Gastroesophageal sphincter (tissue), 4 donors: ENCODE results near the gene PRND. TPM values are rescaled to one million over a fixed set of nuclear protein-coding genes. Genes with fewer than 3 reads are reported as not detected.

Source experiments
- ATAC-seq: fragments of 150-250 bp; one replicate; pipeline ENCODE4 v1.9.1; 2016; ENCODE audit warnings: mild to moderate bottlenecking, moderate library complexity
- H3K27ac ChIP-seq, 4 donors: fragments of 200-600 bp; sonication (generic) in 3 of 4; 1 replicate in 3 of 4; 2 replicates in 1 of 4; pipeline ENCODE4 v1.5.1; 2016 to 2019
- H3K27me3 ChIP-seq: fragments of 200-600 bp; sonication (generic); one replicate; pipeline ENCODE4 v1.5.1; 2019
- H3K36me3 ChIP-seq, 2 donors: fragments of 200-600 bp; sonication (generic); one replicate each; pipeline ENCODE4 v1.5.1; 2019; ENCODE audit warnings: control low read depth in 1 of 2
- H3K4me1 ChIP-seq, 3 donors: fragments of 200-600 bp; sonication (generic); 1 replicate in 2 of 3; 2 replicates in 1 of 3; pipeline ENCODE4 v1.5.1; 2016 to 2019; ENCODE audit warnings: control low read depth in 2 of 3
- H3K4me3 ChIP-seq, 2 donors: fragments of 200-600 bp; sonication (generic); one replicate each; pipeline ENCODE4 v1.5.1; 2019; ENCODE audit warnings: mild to moderate bottlenecking in 1 of 2, moderate library complexity in 1 of 2
- H3K9me3 ChIP-seq, 3 donors: fragments of 200-600 bp; sonication (generic); one replicate each; pipeline ENCODE4 v1.5.1; 2017 to 2019; ENCODE audit warnings: control low read depth in 2 of 3
- EP300 ChIP-seq: sonication (generic); formaldehyde crosslinking; IDR thresholded peaks from one replicate; pipeline ENCODE4 v1.6.1; 2017; ENCODE audit warnings: antibody characterized with exemption, mild to moderate bottlenecking
- POLR2A ChIP-seq, 2 donors: fragments of 450-650 bp; IDR thresholded peaks; one replicate each; pipeline ENCODE4 v1.6.1; 2017; ENCODE audit warnings: antibody characterized with exemption in 2 of 2, mild to moderate bottlenecking in 2 of 2, moderate library complexity in 1 of 2
- POLR2AphosphoS5 ChIP-seq: sonication (generic); formaldehyde crosslinking; IDR thresholded peaks from one replicate; pipeline ENCODE4 v1.6.1; 2017; ENCODE audit warnings: antibody characterized with exemption
- WGBS, 2 donors: methylation state at CpG; one replicate each; pipeline ENCODE4 v1.1.5; 2018; ENCODE audit warnings: low coverage in 1 of 2; 5-methylcytosine and 5-hydroxymethylcytosine counted together
- total RNA-seq, 4 donors: library from RNA; depleted of rRNA; stranded (reverse); fragments of >200 nt; gene quantifications; one replicate each; pipeline ENCODE4 v1.1.0, GENCODE V29; 2016
- TF ChIP-seq, protein P1 (sequence below), 4 experiments: fragments of 200-600 bp in 2 of 4; fragments of 450-650 bp in 2 of 4; sonication (generic) in 1 of 4; IDR thresholded peaks; one replicate each; pipeline ENCODE4 v1.5.1; 2017 to 2019; ENCODE audit warnings: antibody characterized with exemption in 4 of 4, mild to moderate bottlenecking in 2 of 4, moderate library complexity in 2 of 4

The PRND gene
- total RNA-seq, 4 donors from 2014 or later = not detected

DNA sequence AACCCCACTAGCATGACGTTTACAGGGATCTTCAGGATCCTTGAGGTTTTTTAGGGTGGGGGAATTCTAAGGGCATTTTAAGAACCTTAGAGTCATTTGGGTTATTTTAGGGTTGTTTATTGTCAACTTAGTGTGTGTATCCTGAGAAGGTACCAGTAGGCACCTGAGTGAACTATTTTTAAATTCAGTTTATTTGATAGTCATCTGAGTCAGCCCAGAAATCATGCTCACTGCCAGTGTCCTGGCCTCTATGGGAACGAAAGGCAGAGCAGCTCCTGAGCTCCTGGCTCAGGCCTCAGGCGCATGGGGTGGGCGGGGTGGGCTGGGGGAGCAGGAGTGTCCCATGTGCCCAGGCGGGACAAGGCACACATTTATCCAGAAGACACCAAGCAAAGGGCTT is 52.0 kb downstream of the PRND start:
- H3K36me3 ChIP-seq = no peaks in the 10 kb centered on the region
- no peaks in the 10 kb centered on the region for H3K9me3 ChIP-seq
- TF ChIP-seq POLR2AphosphoS5 (no peak), EP300 (no peak)
- peak overlapping the region in 1 of 4 donors; percentile 42 for H3K27ac ChIP-seq
- ATAC-seq = peak; percentile 10
- H3K27me3 ChIP-seq = no peaks in the 10 kb centered on the region
- 56 to 71% methylated on average over 3 to 4 of the region's 5 CpGs for WGBS, 2 donors
- no peak overlapping the region for H3K4me3 ChIP-seq
- peaks cover 0 to 12% (median 0%) of the 10 kb centered on the region in 3 donors for H3K4me1 ChIP-seq

DNA sequence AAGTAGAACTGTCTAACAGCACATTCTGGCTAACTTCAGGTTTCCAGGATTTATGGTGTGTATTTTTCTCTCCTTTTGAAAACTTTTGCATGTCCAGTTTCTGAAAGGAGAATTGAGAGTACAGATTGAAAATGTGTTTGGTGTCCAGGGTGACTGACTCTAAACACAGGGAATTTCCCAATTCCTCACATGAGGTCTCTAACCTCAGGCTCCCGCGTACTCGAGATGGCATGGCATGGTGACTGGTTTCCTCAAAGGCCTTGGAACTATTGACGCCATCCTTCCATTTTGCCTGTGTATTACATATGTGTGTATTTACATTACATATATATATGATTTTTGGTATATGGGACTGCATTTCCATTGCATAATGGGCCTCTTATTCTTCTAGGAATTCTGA is 52.5 kb downstream of the PRND start:
- Histone ChIP-seq H3K9me3 (no peaks in the 10 kb centered on the region), H3K36me3 (no peaks in the 10 kb centered on the region), H3K4me1 (peaks cover 0 to 14% (median 0%) of the 10 kb centered on the region in 3 donors), H3K27me3 (no peaks in the 10 kb centered on the region), H3K4me3 (no peak overlapping the region), H3K27ac (peak overlapping the region in 1 of 4 donors; percentile 42)
- TF ChIP-seq POLR2AphosphoS5 (no peak), EP300 (no peak), POLR2A (IDR thresholded peaks at IDR 0.05) (no peak)
- TF ChIP-seq, protein P1, sequence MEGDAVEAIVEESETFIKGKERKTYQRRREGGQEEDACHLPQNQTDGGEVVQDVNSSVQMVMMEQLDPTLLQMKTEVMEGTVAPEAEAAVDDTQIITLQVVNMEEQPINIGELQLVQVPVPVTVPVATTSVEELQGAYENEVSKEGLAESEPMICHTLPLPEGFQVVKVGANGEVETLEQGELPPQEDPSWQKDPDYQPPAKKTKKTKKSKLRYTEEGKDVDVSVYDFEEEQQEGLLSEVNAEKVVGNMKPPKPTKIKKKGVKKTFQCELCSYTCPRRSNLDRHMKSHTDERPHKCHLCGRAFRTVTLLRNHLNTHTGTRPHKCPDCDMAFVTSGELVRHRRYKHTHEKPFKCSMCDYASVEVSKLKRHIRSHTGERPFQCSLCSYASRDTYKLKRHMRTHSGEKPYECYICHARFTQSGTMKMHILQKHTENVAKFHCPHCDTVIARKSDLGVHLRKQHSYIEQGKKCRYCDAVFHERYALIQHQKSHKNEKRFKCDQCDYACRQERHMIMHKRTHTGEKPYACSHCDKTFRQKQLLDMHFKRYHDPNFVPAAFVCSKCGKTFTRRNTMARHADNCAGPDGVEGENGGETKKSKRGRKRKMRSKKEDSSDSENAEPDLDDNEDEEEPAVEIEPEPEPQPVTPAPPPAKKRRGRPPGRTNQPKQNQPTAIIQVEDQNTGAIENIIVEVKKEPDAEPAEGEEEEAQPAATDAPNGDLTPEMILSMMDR (IDR thresholded peaks at IDR 0.05) = no peak
- 68 to 71% methylated on average over 4 of the region's 4 CpGs for WGBS, 2 donors
- peak; percentile 22 for ATAC-seq

DNA sequence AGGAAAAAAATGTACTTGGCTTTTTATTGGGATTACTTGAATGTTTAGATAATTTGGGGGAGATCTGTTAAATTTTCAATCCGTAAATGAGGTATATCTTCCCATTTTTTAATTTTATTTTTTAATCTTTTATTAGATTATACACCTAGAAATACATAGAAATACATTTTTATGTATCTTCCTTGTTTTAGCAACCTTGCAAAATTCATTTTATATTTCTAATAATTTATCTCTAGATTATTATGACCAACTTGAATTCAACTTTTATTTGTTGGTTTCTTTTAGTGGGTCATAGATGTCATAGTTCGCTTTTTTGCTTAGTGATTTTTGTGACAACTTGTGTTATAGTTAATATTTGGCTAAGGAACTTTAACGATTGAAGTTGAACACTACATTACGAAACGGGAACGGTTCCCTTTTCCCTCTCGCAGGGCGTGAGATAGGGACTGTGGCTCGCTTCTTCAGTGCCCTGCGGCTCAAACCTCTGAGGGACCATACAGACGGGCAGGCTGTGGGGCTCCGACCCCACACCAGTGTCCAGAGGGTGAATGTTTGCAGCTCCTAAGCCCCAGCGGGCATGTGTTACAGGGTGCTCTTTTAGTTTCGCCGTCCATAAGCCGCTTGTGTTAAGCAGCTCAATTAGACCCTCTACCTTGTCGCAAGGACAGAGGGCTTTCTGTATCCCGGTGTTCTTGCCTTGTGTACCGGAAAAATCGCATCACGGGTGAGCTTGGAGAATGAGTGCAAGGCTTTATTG is 53.8 kb downstream of the PRND start:
- no peak for TF ChIP-seq POLR2AphosphoS5
- no peak for TF ChIP-seq EP300
- no peak for TF ChIP-seq POLR2A (IDR thresholded peaks at IDR 0.05)
- TF ChIP-seq, protein P1 (IDR thresholded peaks at IDR 0.05) = no peak
- WGBS, 2 donors = 69 to 79% methylated on average over 5 to 13 of the region's 21 CpGs
- Histone ChIP-seq H3K27me3 (no peaks in the 10 kb centered on the region), H3K4me1 (peaks cover 0 to 14% (median 0%) of the 10 kb centered on the region in 3 donors), H3K4me3 (no peak overlapping the region), H3K27ac (no peak overlapping the region), H3K9me3 (no peaks in the 10 kb centered on the region), H3K36me3 (no peaks in the 10 kb centered on the region)
- ATAC-seq = no peak

DNA sequence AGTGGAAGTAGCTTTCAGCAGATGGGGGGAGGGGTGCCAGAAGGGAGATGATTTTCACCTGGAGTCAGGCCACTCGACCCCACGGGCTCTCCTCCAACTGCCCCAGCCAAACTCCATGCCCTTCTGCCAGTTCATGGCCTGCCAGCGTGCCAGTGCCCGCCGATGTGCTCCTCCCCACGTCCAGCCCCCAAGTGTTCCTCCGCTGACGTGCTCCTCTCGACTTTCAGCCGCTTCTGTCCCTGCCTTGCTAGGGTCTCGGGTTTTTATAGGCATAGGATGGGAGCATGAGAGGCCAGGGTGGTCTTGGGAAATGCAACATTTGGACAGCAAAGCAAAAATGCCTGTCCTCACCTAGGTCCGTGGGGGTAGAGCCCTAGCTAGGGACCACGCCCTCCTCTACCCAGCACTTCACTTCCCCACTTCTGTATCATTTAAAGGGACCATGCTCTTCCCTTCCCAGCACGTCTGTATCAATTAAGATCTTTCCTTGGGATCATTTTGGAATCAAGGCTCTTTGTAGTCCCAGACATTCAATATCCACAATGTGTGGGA is 54.4 kb downstream of the PRND start:
- Histone ChIP-seq H3K36me3 (no peaks in the 10 kb centered on the region), H3K4me1 (peaks cover 0 to 14% (median 0%) of the 10 kb centered on the region in 3 donors), H3K27ac (no peak overlapping the region), H3K4me3 (no peak overlapping the region), H3K27me3 (no peaks in the 10 kb centered on the region), H3K9me3 (no peaks in the 10 kb centered on the region)
- no peak for ATAC-seq
- TF ChIP-seq POLR2A (IDR thresholded peaks at IDR 0.05) = no peak
- TF ChIP-seq POLR2AphosphoS5 = no peak
- no peak for TF ChIP-seq EP300
- TF ChIP-seq, protein P1 (IDR thresholded peaks at IDR 0.05) = no peak
- 49 to 65% methylated on average over 4 to 5 of the region's 14 CpGs for WGBS, 2 donors

Other genes starting within 250 kb of the PRND start
- gene PRNP, start 35.5 kb upstream of the PRND start, total RNA-seq = 100 to 1,000 TPM; 209 to 253 (median 211) TPM
- 10 to 100 TPM; 28.3 to 99.0 (median 69.1) TPM for gene RASSF2, start 101.7 kb downstream of the PRND start, total RNA-seq